ENCODE measurements around the gene OR5H15.
"Not testable (repeated sequence)": the region's sequence is repeated elsewhere in the genome, so short reads cannot be mapped to it uniquely, and the experiment has no call there.

OR5H15 gene

DNA sequence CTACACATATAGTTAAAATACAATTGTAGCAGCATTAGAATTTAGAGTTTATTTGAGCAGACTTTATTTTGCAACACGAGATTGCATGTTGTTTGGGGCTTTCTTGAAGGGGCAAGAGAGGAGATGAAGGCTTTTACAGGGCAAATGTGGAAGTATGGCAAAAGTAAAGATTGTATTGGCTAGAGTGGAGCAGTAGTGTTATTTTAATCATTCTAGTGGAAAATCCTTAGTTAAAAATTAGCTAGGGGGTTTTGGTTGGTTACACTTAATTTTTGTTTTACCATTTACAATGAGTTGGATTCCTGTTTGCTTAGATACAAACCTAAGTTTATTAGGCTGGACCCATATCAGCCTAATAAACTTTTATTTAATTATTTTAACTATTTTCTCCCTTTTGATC is 4.6 kb downstream of the OR5H15 start:
- Histone ChIP-seq H3K36me3 (ENCODE audit: insufficient read depth, low read length) (no peaks in the 10 kb centered on the region), H3K4me3 (no peak overlapping the region), H3K9me3 (ENCODE audit: low read depth, low read length) (no peaks in the 10 kb centered on the region), H3K9ac (ENCODE audit: insufficient read length) (no peak overlapping the region), H3K27ac (no peak overlapping the region)
- TF ChIP-seq POLR2AphosphoS5 (IDR thresholded peaks at IDR 0.05; ENCODE audit: borderline replicate concordance, low read depth, low read length): no peak
- TF ChIP-seq EZH2 (IDR thresholded peaks at IDR 0.05): no peak
- no peak for TF ChIP-seq FOXP2 (optimal IDR thresholded peaks at IDR 0.05; ENCODE audit: control extremely low read depth, extremely low read length, insufficient read depth)
- no peak for DNase-seq (ENCODE audit: low read depth, low spot score)

DNA sequence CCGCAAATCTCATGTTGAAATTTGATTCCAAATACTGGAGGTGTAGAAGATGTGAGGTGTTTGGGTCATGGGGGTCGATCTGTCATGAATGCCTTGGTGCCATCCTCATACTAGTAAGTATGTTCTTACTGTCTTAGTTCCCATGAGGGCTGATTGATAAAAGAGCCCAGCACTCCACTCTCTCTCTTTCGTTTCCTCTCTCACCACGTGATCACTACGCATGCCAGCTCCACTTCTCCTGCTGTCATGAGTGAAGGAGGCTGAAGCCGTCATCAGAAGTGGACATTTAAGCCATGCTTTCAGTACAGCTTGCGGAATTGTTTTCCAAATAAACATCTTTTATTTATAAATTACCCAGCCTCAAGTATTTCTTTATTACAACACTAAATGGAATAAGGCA is 6.1 kb downstream of the OR5H15 start:
- no peak for TF ChIP-seq POLR2AphosphoS5 (IDR thresholded peaks at IDR 0.05; ENCODE audit: borderline replicate concordance, low read depth, low read length)
- TF ChIP-seq EZH2 (IDR thresholded peaks at IDR 0.05): no peak
- no peak for TF ChIP-seq FOXP2 (optimal IDR thresholded peaks at IDR 0.05; ENCODE audit: control extremely low read depth, extremely low read length, insufficient read depth)
- H3K9ac ChIP-seq (ENCODE audit: insufficient read length): no peak overlapping the region
- H3K36me3 ChIP-seq (ENCODE audit: insufficient read depth, low read length): no peaks in the 10 kb centered on the region
- DNase-seq (ENCODE audit: low read depth, low spot score): no peak
- no peak overlapping the region for H3K27ac ChIP-seq
- H3K4me3 ChIP-seq: no peak overlapping the region
- no peaks in the 10 kb centered on the region for H3K9me3 ChIP-seq (ENCODE audit: low read depth, low read length)

DNA sequence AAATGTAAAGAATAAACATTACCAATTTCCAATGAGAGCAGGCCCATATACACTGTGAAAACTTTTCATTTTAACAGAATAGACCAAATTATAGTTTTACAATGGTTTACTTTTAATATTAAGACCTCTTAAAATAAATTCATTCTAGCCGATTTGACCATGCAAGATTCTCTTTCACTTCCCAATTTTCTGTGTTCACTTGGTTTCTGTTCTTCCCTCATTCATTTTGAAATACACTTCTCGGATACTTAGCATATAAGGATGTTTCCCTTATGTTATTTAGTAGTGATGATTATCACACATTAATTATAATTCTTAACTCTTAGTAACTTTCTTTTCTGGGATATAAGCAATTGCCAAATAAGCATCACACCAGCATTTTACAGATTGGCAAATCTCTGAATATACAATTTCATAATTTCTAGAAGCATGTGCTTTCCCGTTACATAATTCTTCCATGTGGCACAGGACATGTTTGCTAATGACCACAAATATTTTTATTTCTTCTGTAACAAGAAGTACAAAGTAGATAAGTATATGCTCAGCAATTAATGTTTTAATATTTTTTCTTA is 13.9 kb downstream of the OR5H15 start:
- Histone ChIP-seq H3K4me3 (no peak overlapping the region), H3K9me3 (ENCODE audit: low read depth, low read length) (no peaks in the 10 kb centered on the region), H3K27ac (no peak overlapping the region), H3K9ac (ENCODE audit: insufficient read length) (no peak overlapping the region), H3K36me3 (ENCODE audit: insufficient read depth, low read length) (no peaks in the 10 kb centered on the region)
- no peak for TF ChIP-seq EZH2 (IDR thresholded peaks at IDR 0.05)
- TF ChIP-seq FOXP2 (optimal IDR thresholded peaks at IDR 0.05; ENCODE audit: control extremely low read depth, extremely low read length, insufficient read depth): no peak
- TF ChIP-seq POLR2AphosphoS5 (IDR thresholded peaks at IDR 0.05; ENCODE audit: borderline replicate concordance, low read depth, low read length): no peak
- DNase-seq (ENCODE audit: low read depth, low spot score): no peak

DNA sequence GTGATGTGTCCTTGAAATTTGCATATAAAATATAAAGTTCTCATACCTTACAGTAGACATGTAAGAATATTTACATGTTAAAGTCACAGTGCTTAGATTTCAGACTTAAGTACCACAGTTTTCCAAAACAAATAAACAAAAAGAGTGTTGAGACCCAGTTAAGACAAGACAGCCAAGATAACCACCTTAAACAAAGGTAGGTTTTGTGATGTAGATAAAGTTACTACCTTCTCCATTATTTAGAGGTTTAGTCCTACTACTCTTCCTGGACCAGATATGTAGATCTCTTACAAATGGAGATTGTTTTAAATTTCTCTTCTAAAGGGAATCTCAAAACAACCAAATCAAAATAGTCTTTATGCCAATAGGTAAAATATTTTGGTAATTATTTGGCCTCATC is 15.7 kb downstream of the OR5H15 start:
- Histone ChIP-seq H3K9ac (ENCODE audit: insufficient read length) (no peak overlapping the region), H3K27ac (no peak overlapping the region), H3K4me3 (no peak overlapping the region), H3K9me3 (ENCODE audit: low read depth, low read length) (no peaks in the 10 kb centered on the region), H3K36me3 (ENCODE audit: insufficient read depth, low read length) (no peaks in the 10 kb centered on the region)
- TF ChIP-seq EZH2 (IDR thresholded peaks at IDR 0.05) (no peak), FOXP2 (optimal IDR thresholded peaks at IDR 0.05; ENCODE audit: control extremely low read depth, extremely low read length, insufficient read depth) (no peak), POLR2AphosphoS5 (IDR thresholded peaks at IDR 0.05; ENCODE audit: borderline replicate concordance, low read depth, low read length) (no peak)
- no peak for DNase-seq (ENCODE audit: low read depth, low spot score)

DNA sequence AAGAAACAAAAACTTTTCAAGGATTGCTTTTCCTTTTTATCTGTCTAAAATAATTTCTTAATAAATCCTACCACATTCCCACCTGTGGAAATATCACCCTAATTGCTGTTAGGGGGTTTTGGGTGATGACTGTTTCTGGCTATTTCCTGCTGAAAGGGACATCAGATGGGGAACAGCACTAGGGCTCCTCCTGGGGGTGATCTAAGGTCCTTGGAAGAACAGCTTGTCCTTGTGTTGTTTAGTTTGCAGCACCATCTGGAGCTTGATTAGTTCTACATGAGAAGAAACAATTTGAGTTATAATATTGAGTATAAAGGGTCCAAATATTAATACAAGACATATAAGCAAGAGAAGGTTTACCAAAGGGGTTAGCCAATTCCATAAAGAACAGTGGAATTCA is 18.7 kb downstream of the OR5H15 start:
- no peak for DNase-seq (ENCODE audit: low read depth, low spot score)
- no peak for TF ChIP-seq POLR2AphosphoS5 (IDR thresholded peaks at IDR 0.05; ENCODE audit: borderline replicate concordance, low read depth, low read length)
- Histone ChIP-seq H3K36me3 (ENCODE audit: insufficient read depth, low read length) (no peaks in the 10 kb centered on the region), H3K9ac (ENCODE audit: insufficient read length) (no peak overlapping the region), H3K4me3 (no peak overlapping the region), H3K27ac (no peak overlapping the region), H3K9me3 (ENCODE audit: low read depth, low read length) (no peaks in the 10 kb centered on the region)

DNA sequence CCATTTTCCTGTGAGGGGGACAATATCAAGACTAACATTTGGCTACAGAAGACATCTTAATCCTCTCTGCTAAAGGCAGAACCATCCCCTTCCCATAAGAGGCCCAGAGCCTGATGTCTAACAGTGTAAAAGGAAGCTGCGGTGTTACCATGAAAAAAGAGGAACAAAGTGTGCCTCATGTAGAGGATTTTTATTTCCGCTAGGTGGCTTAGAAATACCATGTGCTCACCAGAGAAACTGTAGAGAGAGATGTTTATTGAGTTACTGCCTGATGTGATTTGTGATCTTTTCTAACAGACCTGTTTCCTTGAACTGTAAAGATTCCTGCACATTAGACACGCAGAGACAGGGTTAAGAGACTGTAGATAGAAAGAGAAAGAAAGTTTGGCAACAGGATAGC is 22.0 kb downstream of the OR5H15 start:
- no peak overlapping the region for H3K27ac ChIP-seq
- DNase-seq (ENCODE audit: low read depth, low spot score): no peak

DNA sequence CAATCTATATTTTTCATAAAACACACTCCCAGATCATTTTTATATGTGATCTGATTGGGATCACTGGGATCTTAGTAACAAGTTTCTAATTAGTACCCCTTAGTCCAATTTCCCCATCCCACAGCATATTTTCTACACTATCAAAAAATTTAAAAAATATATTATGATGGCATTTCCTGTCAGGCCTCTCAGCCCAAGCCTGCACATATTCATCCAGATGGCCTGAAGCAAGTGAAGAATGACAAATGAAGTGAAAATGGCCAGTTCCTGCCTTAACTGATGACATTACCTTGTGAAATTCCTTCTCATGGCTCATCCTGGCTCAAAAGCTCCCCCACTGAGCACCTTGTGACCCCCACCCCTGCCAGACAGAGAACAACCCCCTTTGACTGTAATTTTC is 24.4 kb downstream of the OR5H15 start:
- not testable (repeated sequence) for H3K9ac ChIP-seq (ENCODE audit: insufficient read length)

More for the DNA sequence above, 22.0 kb downstream of the OR5H15 start:
- H3K9me3 ChIP-seq (ENCODE audit: low read depth, low read length): no peaks in the 10 kb centered on the region
- H3K4me3 ChIP-seq: no peak overlapping the region
- TF ChIP-seq EZH2 (IDR thresholded peaks at IDR 0.05): no peak
- TF ChIP-seq FOXP2 (optimal IDR thresholded peaks at IDR 0.05; ENCODE audit: control extremely low read depth, extremely low read length, insufficient read depth): no peak
- TF ChIP-seq POLR2AphosphoS5 (IDR thresholded peaks at IDR 0.05; ENCODE audit: borderline replicate concordance, low read depth, low read length): no peak
- no peaks in the 10 kb centered on the region for H3K36me3 ChIP-seq (ENCODE audit: insufficient read depth, low read length)
- no peak overlapping the region for H3K9ac ChIP-seq (ENCODE audit: insufficient read length)

DNA sequence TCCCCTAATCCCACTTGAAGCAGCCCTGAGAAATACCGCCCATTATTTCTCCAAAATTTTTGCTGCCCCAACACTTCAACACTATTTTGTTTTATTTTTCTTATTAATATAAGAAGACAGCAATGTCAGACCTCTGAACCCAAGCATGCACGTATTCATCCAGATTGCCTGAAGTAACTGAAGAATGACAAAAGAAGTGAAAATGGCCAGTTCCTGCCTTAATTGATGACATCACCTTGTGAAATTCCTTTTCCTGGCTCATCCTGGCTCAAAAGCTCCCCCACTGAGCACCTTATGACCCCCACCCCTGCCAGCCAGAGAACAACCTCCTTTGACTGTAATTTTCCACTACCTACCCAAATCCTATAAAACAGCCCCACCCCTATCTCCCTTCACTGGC is 29.8 kb downstream of the OR5H15 start:
- not testable (repeated sequence) for DNase-seq (ENCODE audit: low read depth, low spot score); H3K9ac ChIP-seq (ENCODE audit: insufficient read length); H3K4me3 ChIP-seq; H3K36me3 ChIP-seq (ENCODE audit: insufficient read depth, low read length); H3K27ac ChIP-seq; H3K9me3 ChIP-seq (ENCODE audit: low read depth, low read length)

More for the DNA sequence above, 24.4 kb downstream of the OR5H15 start:
- H3K4me3 ChIP-seq; H3K36me3 ChIP-seq (ENCODE audit: insufficient read depth, low read length); H3K27ac ChIP-seq; DNase-seq (ENCODE audit: low read depth, low spot score); H3K9me3 ChIP-seq (ENCODE audit: low read depth, low read length): not testable (repeated sequence)

DNA sequence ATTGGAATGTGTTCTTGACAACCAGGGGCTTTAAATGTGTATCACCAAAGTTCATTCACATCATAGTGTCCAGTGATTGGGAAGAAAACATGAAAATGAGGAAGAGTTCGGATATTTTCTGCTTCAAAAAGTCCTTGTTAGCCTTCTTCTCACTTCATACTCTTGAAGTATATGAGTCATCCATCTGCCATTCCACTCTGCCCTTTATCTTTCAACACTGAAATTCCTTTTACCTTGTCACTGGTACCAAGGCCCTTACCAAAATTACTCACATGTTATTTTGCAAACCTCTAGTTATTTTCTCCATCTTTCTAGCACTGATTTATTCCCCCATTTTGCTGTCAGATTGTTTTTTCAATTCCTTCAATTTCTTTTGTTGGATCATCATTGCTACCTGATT is 32.5 kb downstream of the OR5H15 start:
- no peak overlapping the region for H3K9ac ChIP-seq (ENCODE audit: insufficient read length)
- no peaks in the 10 kb centered on the region for H3K36me3 ChIP-seq (ENCODE audit: insufficient read depth, low read length)
- no peak overlapping the region for H3K27ac ChIP-seq
- H3K4me3 ChIP-seq: no peak overlapping the region
- TF ChIP-seq FOXP2 (optimal IDR thresholded peaks at IDR 0.05; ENCODE audit: control extremely low read depth, extremely low read length, insufficient read depth) (no peak), EZH2 (IDR thresholded peaks at IDR 0.05) (no peak), POLR2AphosphoS5 (IDR thresholded peaks at IDR 0.05; ENCODE audit: borderline replicate concordance, low read depth, low read length) (no peak)
- H3K9me3 ChIP-seq (ENCODE audit: low read depth, low read length): no peaks in the 10 kb centered on the region
- no peak for DNase-seq (ENCODE audit: low read depth, low spot score)
